ENCODE measurements around the gene TAF3. TPM values are rescaled to one million over a fixed set of nuclear protein-coding genes. Genes with fewer than 3 reads are reported as not detected.

The TAF3 gene
- total RNA-seq, 1 experiment from 2014 or later = 5.5 TPM

DNA sequence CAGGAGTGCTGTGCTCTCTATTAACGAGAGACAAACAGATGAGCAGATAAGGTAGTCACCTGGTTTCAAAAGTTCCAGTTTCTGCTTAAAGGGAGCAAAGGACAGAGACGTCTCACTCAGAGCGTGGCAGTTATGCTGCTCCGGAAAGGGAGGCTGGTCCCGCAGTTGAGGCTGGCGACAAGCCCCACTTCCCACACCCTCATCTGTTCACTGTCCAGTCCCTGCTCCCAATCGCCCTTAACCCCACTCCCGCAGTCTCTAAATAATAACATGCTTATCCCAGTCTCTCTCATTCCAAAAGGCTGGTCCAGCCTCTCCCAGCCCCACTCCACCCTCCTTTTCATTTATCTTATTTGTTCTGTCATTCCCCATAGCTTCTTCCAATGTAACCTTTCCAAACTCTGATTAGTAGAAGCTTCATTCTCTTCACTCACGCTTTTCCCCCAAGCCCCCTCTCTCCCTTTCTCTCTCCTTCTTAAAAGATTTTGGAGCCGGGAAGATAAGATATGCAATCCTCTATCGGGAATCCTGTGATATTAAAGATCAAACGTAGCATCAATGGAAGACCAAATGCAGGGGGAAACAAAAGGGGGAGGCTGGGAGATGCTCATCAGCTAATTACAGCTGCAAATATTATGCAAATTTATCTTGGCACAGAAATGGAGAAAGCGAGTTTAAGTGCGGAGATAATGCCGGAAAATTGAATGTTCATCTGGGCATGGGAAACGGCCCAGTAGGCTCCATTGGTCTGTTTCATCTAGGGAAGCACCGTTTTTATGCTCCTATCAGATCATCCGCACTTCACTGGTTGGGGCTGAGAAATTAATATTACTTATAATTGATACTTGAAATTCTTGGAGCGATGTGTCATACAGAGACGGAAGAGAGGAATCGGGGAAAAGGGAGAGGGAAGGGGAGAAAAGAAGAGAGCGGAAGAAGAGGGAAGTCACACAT is 219.9 kb downstream of the TAF3 start:
- Histone ChIP-seq H3K27me3 (ENCODE audit: control insufficient read depth, insufficient read depth, low read length) (no peaks in the 10 kb centered on the region; the same call in 1 of the 2 replicates), H3K4me3 (ENCODE audit: low read depth in 2 of 2, low read length in 2 of 2) (peak overlapping the region in 1 of 2 experiments; percentile 30; a peak in 2 of 4 replicates), H3K36me3 (ENCODE audit: control insufficient read depth, insufficient read depth, low read length) (no peaks in the 10 kb centered on the region), H3K27ac (ENCODE audit: low read length) (no peak overlapping the region), H3K9me3 (ENCODE audit: control insufficient read depth, insufficient read depth, low read depth, low read length) (no peaks in the 10 kb centered on the region), H3K4me1 (ENCODE audit: control insufficient read depth, insufficient read depth, low read length) (no peaks in the 10 kb centered on the region)
- in situ Hi-C loops (cut with HindIII; ENCODE audit: low pct_unique_long_range_greater_than_20kb, low sequenced_read_pairs) = no loop called here
- ChIA-PET POLR2A (no interaction called here), CTCF (no interaction called here)
- intact Hi-C loops (cut with micrococcal nuclease; ENCODE audit: unreplicated experiment) = no loop called here
- BruUV-seq (replicated peaks) = no TSS peak
- ATAC-seq = peak; percentile 44; the same call in 1 of the 2 replicates
- TF ChIP-seq POLR2AphosphoS5 (IDR thresholded peaks at IDR 0.05; ENCODE audit: low read depth, low read length) (no peak), SIN3A (IDR thresholded peaks at IDR 0.05; ENCODE audit: borderline replicate concordance, insufficient read depth, low read depth, low read length) (no peak), TCF7L2 (IDR thresholded peaks at IDR 0.05; ENCODE audit: low read depth, low read length) (no peak)
- TF ChIP-seq, protein P1, sequence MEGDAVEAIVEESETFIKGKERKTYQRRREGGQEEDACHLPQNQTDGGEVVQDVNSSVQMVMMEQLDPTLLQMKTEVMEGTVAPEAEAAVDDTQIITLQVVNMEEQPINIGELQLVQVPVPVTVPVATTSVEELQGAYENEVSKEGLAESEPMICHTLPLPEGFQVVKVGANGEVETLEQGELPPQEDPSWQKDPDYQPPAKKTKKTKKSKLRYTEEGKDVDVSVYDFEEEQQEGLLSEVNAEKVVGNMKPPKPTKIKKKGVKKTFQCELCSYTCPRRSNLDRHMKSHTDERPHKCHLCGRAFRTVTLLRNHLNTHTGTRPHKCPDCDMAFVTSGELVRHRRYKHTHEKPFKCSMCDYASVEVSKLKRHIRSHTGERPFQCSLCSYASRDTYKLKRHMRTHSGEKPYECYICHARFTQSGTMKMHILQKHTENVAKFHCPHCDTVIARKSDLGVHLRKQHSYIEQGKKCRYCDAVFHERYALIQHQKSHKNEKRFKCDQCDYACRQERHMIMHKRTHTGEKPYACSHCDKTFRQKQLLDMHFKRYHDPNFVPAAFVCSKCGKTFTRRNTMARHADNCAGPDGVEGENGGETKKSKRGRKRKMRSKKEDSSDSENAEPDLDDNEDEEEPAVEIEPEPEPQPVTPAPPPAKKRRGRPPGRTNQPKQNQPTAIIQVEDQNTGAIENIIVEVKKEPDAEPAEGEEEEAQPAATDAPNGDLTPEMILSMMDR (IDR thresholded peaks at IDR 0.05) = no peak
- TF ChIP-seq, protein P2, sequence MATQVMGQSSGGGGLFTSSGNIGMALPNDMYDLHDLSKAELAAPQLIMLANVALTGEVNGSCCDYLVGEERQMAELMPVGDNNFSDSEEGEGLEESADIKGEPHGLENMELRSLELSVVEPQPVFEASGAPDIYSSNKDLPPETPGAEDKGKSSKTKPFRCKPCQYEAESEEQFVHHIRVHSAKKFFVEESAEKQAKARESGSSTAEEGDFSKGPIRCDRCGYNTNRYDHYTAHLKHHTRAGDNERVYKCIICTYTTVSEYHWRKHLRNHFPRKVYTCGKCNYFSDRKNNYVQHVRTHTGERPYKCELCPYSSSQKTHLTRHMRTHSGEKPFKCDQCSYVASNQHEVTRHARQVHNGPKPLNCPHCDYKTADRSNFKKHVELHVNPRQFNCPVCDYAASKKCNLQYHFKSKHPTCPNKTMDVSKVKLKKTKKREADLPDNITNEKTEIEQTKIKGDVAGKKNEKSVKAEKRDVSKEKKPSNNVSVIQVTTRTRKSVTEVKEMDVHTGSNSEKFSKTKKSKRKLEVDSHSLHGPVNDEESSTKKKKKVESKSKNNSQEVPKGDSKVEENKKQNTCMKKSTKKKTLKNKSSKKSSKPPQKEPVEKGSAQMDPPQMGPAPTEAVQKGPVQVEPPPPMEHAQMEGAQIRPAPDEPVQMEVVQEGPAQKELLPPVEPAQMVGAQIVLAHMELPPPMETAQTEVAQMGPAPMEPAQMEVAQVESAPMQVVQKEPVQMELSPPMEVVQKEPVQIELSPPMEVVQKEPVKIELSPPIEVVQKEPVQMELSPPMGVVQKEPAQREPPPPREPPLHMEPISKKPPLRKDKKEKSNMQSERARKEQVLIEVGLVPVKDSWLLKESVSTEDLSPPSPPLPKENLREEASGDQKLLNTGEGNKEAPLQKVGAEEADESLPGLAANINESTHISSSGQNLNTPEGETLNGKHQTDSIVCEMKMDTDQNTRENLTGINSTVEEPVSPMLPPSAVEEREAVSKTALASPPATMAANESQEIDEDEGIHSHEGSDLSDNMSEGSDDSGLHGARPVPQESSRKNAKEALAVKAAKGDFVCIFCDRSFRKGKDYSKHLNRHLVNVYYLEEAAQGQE (IDR thresholded peaks at IDR 0.05; ENCODE audit: insufficient read depth in 1 of 2, low read depth in 2 of 2, low read length in 1 of 2) = no peak
- no peak for DNase-seq (ENCODE audit: low read depth, low spot score)

DNA sequence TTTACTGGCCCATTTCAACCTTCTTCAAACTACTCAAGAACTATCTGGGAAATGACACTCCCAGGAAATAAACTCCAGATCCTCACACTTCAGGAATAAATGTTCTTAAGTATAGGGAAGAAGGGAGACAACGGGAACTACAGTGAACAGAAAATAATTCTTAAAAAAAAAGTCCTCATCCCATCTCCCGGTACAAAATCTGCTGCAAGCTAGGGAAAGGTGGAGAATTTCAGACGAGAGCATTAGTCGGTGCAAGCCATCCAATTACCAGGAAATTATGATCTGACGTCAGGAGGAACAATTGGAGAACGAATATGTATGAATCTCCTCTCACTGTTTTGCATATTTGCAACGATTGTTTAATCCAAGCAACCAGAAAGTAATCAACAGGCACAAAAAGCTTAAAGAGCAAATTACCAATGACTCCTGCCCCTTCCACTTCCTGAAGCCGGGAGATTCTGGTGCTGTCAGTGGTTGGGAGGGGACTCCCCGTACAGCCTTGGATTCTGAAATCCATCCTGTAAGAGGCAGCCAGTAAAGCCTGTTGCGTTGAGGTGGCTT is 221.1 kb downstream of the TAF3 start:
- no peaks in the 10 kb centered on the region for H3K9me3 ChIP-seq (ENCODE audit: control insufficient read depth, insufficient read depth, low read depth, low read length)
- DNase-seq (ENCODE audit: low read depth, low spot score) = no peak
- no peaks in the 10 kb centered on the region for H3K36me3 ChIP-seq (ENCODE audit: control insufficient read depth, insufficient read depth, low read length)
- no peaks in the 10 kb centered on the region for H3K4me1 ChIP-seq (ENCODE audit: control insufficient read depth, insufficient read depth, low read length)
- TF ChIP-seq, protein P2 (IDR thresholded peaks at IDR 0.05; ENCODE audit: insufficient read depth in 1 of 2, low read depth in 2 of 2, low read length in 1 of 2) = no peak
- TF ChIP-seq, protein P1 (IDR thresholded peaks at IDR 0.05) = no peak
- TF ChIP-seq POLR2AphosphoS5 (IDR thresholded peaks at IDR 0.05; ENCODE audit: low read depth, low read length) (no peak), SIN3A (IDR thresholded peaks at IDR 0.05; ENCODE audit: borderline replicate concordance, insufficient read depth, low read depth, low read length) (no peak), TCF7L2 (IDR thresholded peaks at IDR 0.05; ENCODE audit: low read depth, low read length) (no peak)
- in situ Hi-C loops (cut with HindIII; ENCODE audit: low pct_unique_long_range_greater_than_20kb, low sequenced_read_pairs) (no loop called here), intact Hi-C loops (cut with micrococcal nuclease; ENCODE audit: unreplicated experiment) (no loop called here)
- ChIA-PET POLR2A (no interaction called here), CTCF (no interaction called here)
- H3K4me3 ChIP-seq (ENCODE audit: low read depth in 2 of 2, low read length in 2 of 2) = no peak overlapping the region
- BruUV-seq (replicated peaks) = no TSS peak
- H3K27me3 ChIP-seq (ENCODE audit: control insufficient read depth, insufficient read depth, low read length) = no peaks in the 10 kb centered on the region; the same call in 1 of the 2 replicates
- no peak for ATAC-seq
- H3K27ac ChIP-seq (ENCODE audit: low read length) = no peak overlapping the region

All from Panc1 (cell line).